SK-N-SH (cell line): ENCODE results near the gene INTU. TPM values are rescaled to one million over a fixed set of nuclear protein-coding genes. Genes with fewer than 3 reads are reported as not detected.

Source experiments
- CTCF ChIA-PET: fragments of 300-600, 350-600 bp; formaldehyde crosslinking; extraction: SDS; loops from one replicate; lab custom pipeline; 2021; lab: Yijun Ruan, JAX
- POLR2A ChIA-PET: fragments of 350-600 bp; sonication (Branson Sonifier 250); formaldehyde crosslinking; extraction: SDS; loops from one replicate; lab custom pipeline; 2020; ENCODE audit warnings: antibody characterized with exemption, inconsistent platforms; lab: Yijun Ruan, JAX
- DNase-seq: peaks from one replicate; pipeline ENCODE4 v3.0.0; 2012
- H2AFZ ChIP-seq: fragments of 200-600 bp; sonication (generic); 2 replicates; pipeline ENCODE4 v1.8.1; 2016; ENCODE audit warnings: antibody characterized with exemption, mild to moderate bottlenecking, low read depth
- H3F3A ChIP-seq: fragments of 200-600 bp; sonication (generic); replicated peaks from 2 replicates; pipeline ENCODE3; 2016; ENCODE audit warnings: antibody characterized with exemption, mild to moderate bottlenecking; ENCODE audit not compliant: insufficient read depth
- H3K27ac ChIP-seq, 2 experiments: fragments of 200-500 bp in 1 of 2; fragments of 200-600 bp in 1 of 2; sonication (Bioruptor generic) in 1 of 2; sonication (generic), shearing (Covaris generic) in 1 of 2; 2 replicates each; pipeline versions ENCODE4 v1.5.1 to v1.6.1; 2014 to 2016; ENCODE audit warnings: low read depth in 2 of 2, inconsistent platforms in 1 of 2, low read length in 1 of 2, mild to moderate bottlenecking in 1 of 2, mixed read lengths in 1 of 2
- H3K27me3 ChIP-seq: fragments of 200-600 bp; sonication (generic), shearing (Covaris generic); 2 replicates; pipeline ENCODE4 v1.6.1; 2016; ENCODE audit warnings: mixed run types; ENCODE audit not compliant: insufficient read depth
- H3K36me3 ChIP-seq, 2 experiments: fragments of 200-500 bp in 1 of 2; fragments of 200-600 bp in 1 of 2; sonication (Bioruptor generic) in 1 of 2; sonication (generic) in 1 of 2; replicated peaks in 1 of 2; 2 replicates each; pipeline versions ENCODE3 to v1.5.1; 2014 to 2016; ENCODE audit warnings: low read length in 1 of 2, mild to moderate bottlenecking in 1 of 2; ENCODE audit not compliant: insufficient read depth in 2 of 2, control insufficient read depth in 1 of 2
- H3K4me1 ChIP-seq, 2 experiments: fragments of 200-500 bp in 1 of 2; fragments of 200-600 bp in 1 of 2; sonication (Bioruptor generic) in 1 of 2; sonication (generic), shearing (Covaris generic) in 1 of 2; 2 replicates each; pipeline versions ENCODE4 v1.5.1 to v1.6.1; 2014 to 2016; ENCODE audit warnings: low read depth in 1 of 2, low read length in 1 of 2, mixed run types in 1 of 2; ENCODE audit not compliant: insufficient read depth in 2 of 2, control insufficient read depth in 1 of 2
- H3K4me2 ChIP-seq: fragments of 200-600 bp; sonication (generic), shearing (Covaris generic); 2 replicates; pipeline ENCODE4 v1.6.1; 2017; ENCODE audit warnings: mixed run types
- H3K4me3 ChIP-seq, 2 experiments: fragments of 200-500 bp in 1 of 2; fragments of 200-600 bp in 1 of 2; sonication (Bioruptor generic) in 1 of 2; sonication (generic), shearing (Covaris generic) in 1 of 2; 2 replicates each; pipeline versions ENCODE4 v1.5.1 to v1.8.1; 2014 to 2016; ENCODE audit warnings: low read depth in 2 of 2, inconsistent platforms in 1 of 2, low read length in 1 of 2, mild to moderate bottlenecking in 1 of 2, mixed read lengths in 1 of 2, moderate library complexity in 1 of 2
- H3K79me2 ChIP-seq: fragments of 200-600 bp; sonication (generic); 2 replicates; pipeline ENCODE4 v1.8.1; 2017; ENCODE audit warnings: mild to moderate bottlenecking; ENCODE audit not compliant: insufficient read depth
- H3K9ac ChIP-seq: fragments of 200-600 bp; sonication (generic); 2 replicates; pipeline ENCODE4 v1.6.1; 2017; ENCODE audit warnings: mixed run types
- H3K9me2 ChIP-seq: fragments of 200-600 bp; sonication (generic); 2 replicates; pipeline ENCODE4 v1.6.1; 2017; ENCODE audit warnings: mixed run types
- H3K9me3 ChIP-seq: fragments of 200-600 bp; sonication (generic); 2 replicates; pipeline ENCODE4 v1.6.1; 2017; ENCODE audit warnings: mixed run types, mild to moderate bottlenecking, moderate library complexity
- H4K20me1 ChIP-seq: fragments of 200-600 bp; sonication (generic); 2 replicates; pipeline ENCODE4 v1.6.1; 2017; ENCODE audit warnings: mild to moderate bottlenecking, mixed run types; ENCODE audit not compliant: insufficient read depth
- ELF1 ChIP-seq: IDR thresholded peaks from 2 replicates; pipeline ENCODE4 v1.4.0; 2012
- EZH2phosphoT487 ChIP-seq: fragments of 200-600 bp; sonication (generic); IDR thresholded peaks from 2 replicates; pipeline ENCODE4 v1.6.1; 2017; ENCODE audit warnings: low read depth, mixed run types, mild to moderate bottlenecking, antibody characterized with exemption, moderate library complexity, borderline replicate concordance
- FOXJ3 ChIP-seq: sonication (generic); formaldehyde crosslinking; IDR thresholded peaks from 2 replicates; pipeline ENCODE4 v1.5.1; 2020; ENCODE audit warnings: mild to moderate bottlenecking, missing genetic modification reagents
- GABPA ChIP-seq: IDR thresholded peaks from 2 replicates; pipeline ENCODE4 v1.4.0; 2012; ENCODE audit warnings: low read depth, mild to moderate bottlenecking
- GATA2 ChIP-seq: sonication (generic); formaldehyde crosslinking; IDR thresholded peaks from 2 replicates; pipeline ENCODE4 v1.5.0; 2020; ENCODE audit warnings: mild to moderate bottlenecking, missing genetic modification reagents
- MEF2A ChIP-seq: IDR thresholded peaks from 2 replicates; pipeline ENCODE4 v1.4.0; 2012; ENCODE audit warnings: low read depth, borderline replicate concordance
- NFIC ChIP-seq: IDR thresholded peaks from 2 replicates; pipeline ENCODE4 v1.4.0; 2012; ENCODE audit warnings: borderline replicate concordance
- RAD21 ChIP-seq: IDR thresholded peaks from 2 replicates; pipeline ENCODE4 v1.6.1; 2012; ENCODE audit warnings: mild to moderate bottlenecking, low read length
- RCOR1 ChIP-seq: fragments of 150-350 bp; IDR thresholded peaks from 2 replicates; pipeline ENCODE4 v1.6.1; 2017; ENCODE audit warnings: antibody characterized with exemption, low read length
- RXRA ChIP-seq: IDR thresholded peaks from 2 replicates; pipeline ENCODE4 v1.4.0; 2012; ENCODE audit warnings: low read depth, mild to moderate bottlenecking, borderline replicate concordance
- TAF1 ChIP-seq: IDR thresholded peaks from 2 replicates; pipeline ENCODE4 v1.6.1; 2012; ENCODE audit warnings: low read depth, mild to moderate bottlenecking, low read length, moderate library complexity, borderline replicate concordance
- TCF12 ChIP-seq: IDR thresholded peaks from 2 replicates; pipeline ENCODE4 v1.4.0; 2012
- USF1 ChIP-seq: IDR thresholded peaks from 2 replicates; pipeline ENCODE4 v1.4.0; 2012; ENCODE audit warnings: low read depth, borderline replicate concordance
- WGBS: methylation state at CpG from one replicate; pipeline ENCODE4 v1.1.6; 2017; ENCODE audit warnings: low lambda C conversion rate; 5-methylcytosine and 5-hydroxymethylcytosine counted together
- polyA plus RNA-seq, 3 experiments: library from polyadenylated mRNA; depleted of rRNA; stranded (reverse); fragments of >200 nt; gene quantifications; 2 replicates each; pipeline ENCODE4 v1.2.3, GENCODE V29; 2012
- TF ChIP-seq, protein P1 (sequence below): IDR thresholded peaks from 2 replicates; pipeline ENCODE4 v1.6.1; 2012; ENCODE audit warnings: mild to moderate bottlenecking, low read depth, low read length, moderate library complexity
- TF ChIP-seq, protein P2 (sequence below): fragments of 200-600 bp; sonication (generic); IDR thresholded peaks from 2 replicates; pipeline ENCODE4 v1.6.1; 2017; ENCODE audit warnings: antibody characterized with exemption, mild to moderate bottlenecking, moderate library complexity
- TF ChIP-seq, protein P3 (sequence below): IDR thresholded peaks from 2 replicates; pipeline ENCODE4; 2012

INTU gene
- polyA plus RNA-seq, 1 of the 3 experiments (the other 2 are of a cell fraction): 3.3 TPM

GRCh38 chr4:127630152-127630551 is 2.6 kb upstream of the INTU start:
- Histone ChIP-seq H3K4me3 (no peak overlapping the region), H3K27me3 (no peaks in the 10 kb centered on the region), H3K9me3 (no peaks in the 10 kb centered on the region), H3F3A (peaks cover 3% of the 10 kb centered on the region), H3K4me2 (no peak overlapping the region), H3K9ac (no peak overlapping the region), H3K9me2 (no peaks in the 10 kb centered on the region), H3K27ac (no peak overlapping the region), H3K4me1 (peaks cover 0 to 5% of the 10 kb centered on the region in 2 experiments; a peak in 1 of 4 replicates), H4K20me1 (no peaks in the 10 kb centered on the region), H2AFZ (no peak overlapping the region), H3K36me3 (no peaks in the 10 kb centered on the region), H3K79me2 (peaks cover 10% of the 10 kb centered on the region; the same call in 1 of the 2 replicates)
- CTCF ChIA-PET: no interaction called here
- POLR2A ChIA-PET: no interaction called here
- no peak for DNase-seq
- WGBS: 89% methylated on average over 5 of the region's 5 CpGs
- TF ChIP-seq TCF12: no peak
- no peak for TF ChIP-seq TAF1
- no peak for TF ChIP-seq RXRA
- no peak for TF ChIP-seq MEF2A
- TF ChIP-seq, protein P1, sequence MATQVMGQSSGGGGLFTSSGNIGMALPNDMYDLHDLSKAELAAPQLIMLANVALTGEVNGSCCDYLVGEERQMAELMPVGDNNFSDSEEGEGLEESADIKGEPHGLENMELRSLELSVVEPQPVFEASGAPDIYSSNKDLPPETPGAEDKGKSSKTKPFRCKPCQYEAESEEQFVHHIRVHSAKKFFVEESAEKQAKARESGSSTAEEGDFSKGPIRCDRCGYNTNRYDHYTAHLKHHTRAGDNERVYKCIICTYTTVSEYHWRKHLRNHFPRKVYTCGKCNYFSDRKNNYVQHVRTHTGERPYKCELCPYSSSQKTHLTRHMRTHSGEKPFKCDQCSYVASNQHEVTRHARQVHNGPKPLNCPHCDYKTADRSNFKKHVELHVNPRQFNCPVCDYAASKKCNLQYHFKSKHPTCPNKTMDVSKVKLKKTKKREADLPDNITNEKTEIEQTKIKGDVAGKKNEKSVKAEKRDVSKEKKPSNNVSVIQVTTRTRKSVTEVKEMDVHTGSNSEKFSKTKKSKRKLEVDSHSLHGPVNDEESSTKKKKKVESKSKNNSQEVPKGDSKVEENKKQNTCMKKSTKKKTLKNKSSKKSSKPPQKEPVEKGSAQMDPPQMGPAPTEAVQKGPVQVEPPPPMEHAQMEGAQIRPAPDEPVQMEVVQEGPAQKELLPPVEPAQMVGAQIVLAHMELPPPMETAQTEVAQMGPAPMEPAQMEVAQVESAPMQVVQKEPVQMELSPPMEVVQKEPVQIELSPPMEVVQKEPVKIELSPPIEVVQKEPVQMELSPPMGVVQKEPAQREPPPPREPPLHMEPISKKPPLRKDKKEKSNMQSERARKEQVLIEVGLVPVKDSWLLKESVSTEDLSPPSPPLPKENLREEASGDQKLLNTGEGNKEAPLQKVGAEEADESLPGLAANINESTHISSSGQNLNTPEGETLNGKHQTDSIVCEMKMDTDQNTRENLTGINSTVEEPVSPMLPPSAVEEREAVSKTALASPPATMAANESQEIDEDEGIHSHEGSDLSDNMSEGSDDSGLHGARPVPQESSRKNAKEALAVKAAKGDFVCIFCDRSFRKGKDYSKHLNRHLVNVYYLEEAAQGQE: no peak
- TF ChIP-seq GABPA: no peak
- TF ChIP-seq, protein P2, sequence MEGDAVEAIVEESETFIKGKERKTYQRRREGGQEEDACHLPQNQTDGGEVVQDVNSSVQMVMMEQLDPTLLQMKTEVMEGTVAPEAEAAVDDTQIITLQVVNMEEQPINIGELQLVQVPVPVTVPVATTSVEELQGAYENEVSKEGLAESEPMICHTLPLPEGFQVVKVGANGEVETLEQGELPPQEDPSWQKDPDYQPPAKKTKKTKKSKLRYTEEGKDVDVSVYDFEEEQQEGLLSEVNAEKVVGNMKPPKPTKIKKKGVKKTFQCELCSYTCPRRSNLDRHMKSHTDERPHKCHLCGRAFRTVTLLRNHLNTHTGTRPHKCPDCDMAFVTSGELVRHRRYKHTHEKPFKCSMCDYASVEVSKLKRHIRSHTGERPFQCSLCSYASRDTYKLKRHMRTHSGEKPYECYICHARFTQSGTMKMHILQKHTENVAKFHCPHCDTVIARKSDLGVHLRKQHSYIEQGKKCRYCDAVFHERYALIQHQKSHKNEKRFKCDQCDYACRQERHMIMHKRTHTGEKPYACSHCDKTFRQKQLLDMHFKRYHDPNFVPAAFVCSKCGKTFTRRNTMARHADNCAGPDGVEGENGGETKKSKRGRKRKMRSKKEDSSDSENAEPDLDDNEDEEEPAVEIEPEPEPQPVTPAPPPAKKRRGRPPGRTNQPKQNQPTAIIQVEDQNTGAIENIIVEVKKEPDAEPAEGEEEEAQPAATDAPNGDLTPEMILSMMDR: no peak
- no peak for TF ChIP-seq EZH2phosphoT487
- no peak for TF ChIP-seq GATA2
- TF ChIP-seq FOXJ3 (CRISPR knock-in tag): no peak
- no peak for TF ChIP-seq USF1
- TF ChIP-seq, protein P3, sequence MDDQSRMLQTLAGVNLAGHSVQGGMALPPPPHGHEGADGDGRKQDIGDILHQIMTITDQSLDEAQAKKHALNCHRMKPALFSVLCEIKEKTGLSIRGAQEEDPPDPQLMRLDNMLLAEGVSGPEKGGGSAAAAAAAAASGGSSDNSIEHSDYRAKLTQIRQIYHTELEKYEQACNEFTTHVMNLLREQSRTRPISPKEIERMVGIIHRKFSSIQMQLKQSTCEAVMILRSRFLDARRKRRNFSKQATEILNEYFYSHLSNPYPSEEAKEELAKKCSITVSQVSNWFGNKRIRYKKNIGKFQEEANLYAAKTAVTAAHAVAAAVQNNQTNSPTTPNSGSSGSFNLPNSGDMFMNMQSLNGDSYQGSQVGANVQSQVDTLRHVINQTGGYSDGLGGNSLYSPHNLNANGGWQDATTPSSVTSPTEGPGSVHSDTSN: no peak
- no peak for TF ChIP-seq RAD21
- no peak for TF ChIP-seq RCOR1
- TF ChIP-seq NFIC: no peak
- TF ChIP-seq ELF1: no peak
